K562 (cell line): ENCODE measurements around the gene SIGLEC6. TPM values are rescaled to one million over a fixed set of nuclear protein-coding genes. Genes with fewer than 3 reads are reported as not detected.

Experiments
- BRCA1 ChIP-seq, 2 experiments: fragments of 450-650 bp in 1 of 2; sonication (generic) in 1 of 2; formaldehyde crosslinking in 1 of 2; IDR thresholded peaks; 2 replicates each; pipeline versions ENCODE4 v1.5.0 to v1.6.1; 2017 to 2020; ENCODE audit warnings: mild to moderate bottlenecking in 1 of 2, missing genetic modification reagents in 1 of 2
- GTF2E2 ChIP-seq: fragments of 200-800 bp; sonication (Bioruptor generic); IDR thresholded peaks from 2 replicates; pipeline ENCODE4 v1.6.1; 2016; ENCODE audit warnings: missing genetic modification characterization, missing compliant biosample characterization
- ILF3 ChIP-seq: fragments of 450-650 bp; IDR thresholded peaks from 2 replicates; pipeline ENCODE4 v1.6.1; 2018; ENCODE audit warnings: antibody characterized with exemption, mild to moderate bottlenecking, moderate library complexity, borderline replicate concordance
- KAT2B ChIP-seq: IDR thresholded peaks from one replicate; pipeline ENCODE4 v1.6.1; 2012; ENCODE audit warnings: low read depth, mild to moderate bottlenecking, control low read depth, inconsistent platforms, low read length, moderate library complexity
- PCBP2 ChIP-seq: fragments of 200-400 bp; formaldehyde crosslinking; IDR thresholded peaks from 2 replicates; pipeline ENCODE4 v1.6.1; 2018; ENCODE audit warnings: low read length, low read depth, mild to moderate bottlenecking, moderate library complexity; ENCODE audit not compliant: poor library complexity, severe bottlenecking
- SLC30A9 ChIP-seq: fragments of 250-450 bp; sonication (Bioruptor Pico); IDR thresholded peaks from 2 replicates; pipeline ENCODE4 v1.8.0; 2022; ENCODE audit warnings: mild to moderate bottlenecking, moderate library complexity
- SMARCE1 ChIP-seq: fragments of 450-650 bp; IDR thresholded peaks from 2 replicates; pipeline ENCODE4 v1.7.1; 2016; ENCODE audit warnings: mild to moderate bottlenecking
- THRAP3 ChIP-seq: fragments of 450-650 bp; IDR thresholded peaks from 2 replicates; pipeline ENCODE4 v1.6.1; 2016; ENCODE audit warnings: mild to moderate bottlenecking, inconsistent platforms, borderline replicate concordance
- YY1 ChIP-seq, 3 experiments: IDR thresholded peaks; 2 replicates each; pipeline ENCODE4 v1.6.1; 2011; ENCODE audit warnings: low read length in 2 of 3, mild to moderate bottlenecking in 2 of 3, moderate library complexity in 2 of 3, borderline replicate concordance in 1 of 3, control low read depth in 1 of 3, low read depth in 1 of 3; ENCODE audit not compliant: insufficient read depth in 3 of 3, insufficient replicate concordance in 2 of 3, control insufficient read depth in 1 of 3, insufficient read length in 1 of 3; ENCODE audit errors: extremely low read depth in 1 of 3
- ZNF766 ChIP-seq: fragments of 200-800 bp; sonication (Bioruptor generic); conservative IDR thresholded peaks from 2 replicates; pipeline ENCODE4 v1.6.1; 2016; ENCODE audit warnings: missing genetic modification characterization, missing compliant biosample characterization
- polyA plus RNA-seq, 8 experiments: library from polyadenylated mRNA; depleted of rRNA in 4 of 8; stranded (reverse) in 5 of 8; unstranded in 3 of 8; fragments of >200 nt; fragmentation: Nextera tagmentation in 2 of 8; fragmentation: Illumina TruSeq in 1 of 8; extraction: Ambion mirVana in 2 of 8; extraction: Trizol in 1 of 8; gene quantifications; 2 replicates each; pipeline versions ENCODE4 v1.2.1 to v1.2.3, GENCODE V29; 2011 to 2014; ENCODE audit warnings: inconsistent platforms in 1 of 8, missing spikeins in 1 of 8
- total RNA-seq, 7 experiments: library from RNA; depleted of rRNA in 6 of 7; stranded (reverse); fragments of >200 nt in 6 of 7; fragmentation: Illumina TruSeq in 2 of 7; extraction: Trizol in 2 of 7; gene quantifications; 2 replicates each; pipeline versions ENCODE4 v1.2.1 to v1.2.3, GENCODE V29; 2011 to 2021; ENCODE audit warnings: low replicate concordance in 1 of 7
- TF ChIP-seq, protein P1 (sequence below): fragments of 450-650 bp; IDR thresholded peaks from 2 replicates; pipeline ENCODE4 v1.6.1; 2016; ENCODE audit warnings: mild to moderate bottlenecking
- TF ChIP-seq, protein P2 (sequence below): sonication (generic); formaldehyde crosslinking; IDR thresholded peaks from 2 replicates; pipeline ENCODE4 v1.8.1; 2023; ENCODE audit warnings: mild to moderate bottlenecking, missing genetic modification reagents
- TF ChIP-seq, protein P3 (sequence below): sonication (generic); formaldehyde crosslinking; IDR thresholded peaks from 2 replicates; pipeline ENCODE4 v1.8.0; 2022; ENCODE audit warnings: mild to moderate bottlenecking, missing genetic modification reagents
- TF ChIP-seq, protein P4 (sequence below): IDR thresholded peaks from 2 replicates; pipeline ENCODE4 v1.6.1; 2011; ENCODE audit not compliant: insufficient read length; ENCODE audit errors: extremely low read depth
- TF ChIP-seq, protein P5 (sequence below): fragments of 250-450 bp; sonication (Bioruptor Pico); IDR thresholded peaks from 2 replicates; pipeline ENCODE4 v1.5.0; 2021

SIGLEC6 gene
- total and polyA plus RNA-seq, 9 of the 15 experiments (the other 6 are each of a cell fraction or from before 2014, with no cell fraction given), result 0.03 to 17.5 (median 0.71) TPM

DNA sequence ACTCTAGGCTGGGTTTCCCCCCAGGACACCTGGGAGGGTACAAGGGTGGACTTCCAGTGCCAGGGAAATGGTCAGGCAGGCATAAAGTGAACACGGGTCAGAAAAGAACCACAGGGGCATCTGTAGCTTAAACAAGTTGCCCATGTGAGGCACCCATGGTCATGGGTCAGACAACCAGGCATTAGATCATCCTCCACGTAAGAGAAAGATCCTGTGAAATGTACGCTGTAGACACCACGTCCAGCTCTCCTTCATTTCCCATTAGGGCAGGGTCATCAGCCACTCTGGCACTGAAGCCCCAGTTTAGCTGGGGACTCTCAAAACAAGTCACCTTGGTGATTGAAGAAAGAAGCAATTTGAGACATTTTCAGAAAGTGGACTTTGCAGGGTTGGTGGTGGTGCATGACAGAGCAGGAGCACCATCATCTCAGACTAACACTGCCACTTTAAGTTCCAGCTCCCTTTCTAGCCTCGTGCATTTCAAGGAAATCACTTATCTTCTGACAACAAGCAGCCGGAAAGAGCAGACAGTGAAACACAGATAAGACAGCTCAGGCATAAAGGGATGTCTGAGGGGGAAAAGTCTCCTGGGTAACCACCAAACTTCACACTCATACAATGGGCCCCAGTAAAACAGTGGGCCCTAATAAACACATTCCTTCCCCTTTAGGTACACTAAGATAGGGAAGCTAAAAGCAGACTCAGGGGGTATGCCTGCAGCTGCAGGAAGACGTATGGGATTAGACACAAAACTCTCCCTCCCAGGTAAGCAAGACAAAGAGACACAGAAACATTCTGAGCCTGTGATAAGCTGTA is 16.1 kb upstream of the SIGLEC6 start (continued):
- TF ChIP-seq, protein P1, sequence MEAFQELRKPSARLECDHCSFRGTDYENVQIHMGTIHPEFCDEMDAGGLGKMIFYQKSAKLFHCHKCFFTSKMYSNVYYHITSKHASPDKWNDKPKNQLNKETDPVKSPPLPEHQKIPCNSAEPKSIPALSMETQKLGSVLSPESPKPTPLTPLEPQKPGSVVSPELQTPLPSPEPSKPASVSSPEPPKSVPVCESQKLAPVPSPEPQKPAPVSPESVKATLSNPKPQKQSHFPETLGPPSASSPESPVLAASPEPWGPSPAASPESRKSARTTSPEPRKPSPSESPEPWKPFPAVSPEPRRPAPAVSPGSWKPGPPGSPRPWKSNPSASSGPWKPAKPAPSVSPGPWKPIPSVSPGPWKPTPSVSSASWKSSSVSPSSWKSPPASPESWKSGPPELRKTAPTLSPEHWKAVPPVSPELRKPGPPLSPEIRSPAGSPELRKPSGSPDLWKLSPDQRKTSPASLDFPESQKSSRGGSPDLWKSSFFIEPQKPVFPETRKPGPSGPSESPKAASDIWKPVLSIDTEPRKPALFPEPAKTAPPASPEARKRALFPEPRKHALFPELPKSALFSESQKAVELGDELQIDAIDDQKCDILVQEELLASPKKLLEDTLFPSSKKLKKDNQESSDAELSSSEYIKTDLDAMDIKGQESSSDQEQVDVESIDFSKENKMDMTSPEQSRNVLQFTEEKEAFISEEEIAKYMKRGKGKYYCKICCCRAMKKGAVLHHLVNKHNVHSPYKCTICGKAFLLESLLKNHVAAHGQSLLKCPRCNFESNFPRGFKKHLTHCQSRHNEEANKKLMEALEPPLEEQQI, result peak; percentile 89
- TF ChIP-seq PCBP2 (no peak), ZNF766 (CRISPR knock-in tag) (peak; percentile 97), THRAP3 (no peak), KAT2B (no peak), SMARCE1 (peak; percentile 96), SLC30A9 (CRISPR knock-in tag) (no peak), YY1 (IDR thresholded peaks at IDR 0.05; ENCODE audit: borderline replicate concordance in 1 of 3, control insufficient read depth in 1 of 3, extremely low read depth in 1 of 3, insufficient read depth in 3 of 3, insufficient read length in 1 of 3, insufficient replicate concordance in 2 of 3, low read depth in 1 of 3, low read length in 2 of 3) (no peak), ILF3 (peak; percentile 88), BRCA1 (IDR thresholded peaks at IDR 0.05) (no peak), BRCA1 (CRISPR knock-in tag; IDR thresholded peaks at IDR 0.05) (no peak), GTF2E2 (tag) (no peak)
- TF ChIP-seq, protein P2, sequence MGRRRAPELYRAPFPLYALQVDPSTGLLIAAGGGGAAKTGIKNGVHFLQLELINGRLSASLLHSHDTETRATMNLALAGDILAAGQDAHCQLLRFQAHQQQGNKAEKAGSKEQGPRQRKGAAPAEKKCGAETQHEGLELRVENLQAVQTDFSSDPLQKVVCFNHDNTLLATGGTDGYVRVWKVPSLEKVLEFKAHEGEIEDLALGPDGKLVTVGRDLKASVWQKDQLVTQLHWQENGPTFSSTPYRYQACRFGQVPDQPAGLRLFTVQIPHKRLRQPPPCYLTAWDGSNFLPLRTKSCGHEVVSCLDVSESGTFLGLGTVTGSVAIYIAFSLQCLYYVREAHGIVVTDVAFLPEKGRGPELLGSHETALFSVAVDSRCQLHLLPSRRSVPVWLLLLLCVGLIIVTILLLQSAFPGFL, result no peak
- TF ChIP-seq, protein P3, sequence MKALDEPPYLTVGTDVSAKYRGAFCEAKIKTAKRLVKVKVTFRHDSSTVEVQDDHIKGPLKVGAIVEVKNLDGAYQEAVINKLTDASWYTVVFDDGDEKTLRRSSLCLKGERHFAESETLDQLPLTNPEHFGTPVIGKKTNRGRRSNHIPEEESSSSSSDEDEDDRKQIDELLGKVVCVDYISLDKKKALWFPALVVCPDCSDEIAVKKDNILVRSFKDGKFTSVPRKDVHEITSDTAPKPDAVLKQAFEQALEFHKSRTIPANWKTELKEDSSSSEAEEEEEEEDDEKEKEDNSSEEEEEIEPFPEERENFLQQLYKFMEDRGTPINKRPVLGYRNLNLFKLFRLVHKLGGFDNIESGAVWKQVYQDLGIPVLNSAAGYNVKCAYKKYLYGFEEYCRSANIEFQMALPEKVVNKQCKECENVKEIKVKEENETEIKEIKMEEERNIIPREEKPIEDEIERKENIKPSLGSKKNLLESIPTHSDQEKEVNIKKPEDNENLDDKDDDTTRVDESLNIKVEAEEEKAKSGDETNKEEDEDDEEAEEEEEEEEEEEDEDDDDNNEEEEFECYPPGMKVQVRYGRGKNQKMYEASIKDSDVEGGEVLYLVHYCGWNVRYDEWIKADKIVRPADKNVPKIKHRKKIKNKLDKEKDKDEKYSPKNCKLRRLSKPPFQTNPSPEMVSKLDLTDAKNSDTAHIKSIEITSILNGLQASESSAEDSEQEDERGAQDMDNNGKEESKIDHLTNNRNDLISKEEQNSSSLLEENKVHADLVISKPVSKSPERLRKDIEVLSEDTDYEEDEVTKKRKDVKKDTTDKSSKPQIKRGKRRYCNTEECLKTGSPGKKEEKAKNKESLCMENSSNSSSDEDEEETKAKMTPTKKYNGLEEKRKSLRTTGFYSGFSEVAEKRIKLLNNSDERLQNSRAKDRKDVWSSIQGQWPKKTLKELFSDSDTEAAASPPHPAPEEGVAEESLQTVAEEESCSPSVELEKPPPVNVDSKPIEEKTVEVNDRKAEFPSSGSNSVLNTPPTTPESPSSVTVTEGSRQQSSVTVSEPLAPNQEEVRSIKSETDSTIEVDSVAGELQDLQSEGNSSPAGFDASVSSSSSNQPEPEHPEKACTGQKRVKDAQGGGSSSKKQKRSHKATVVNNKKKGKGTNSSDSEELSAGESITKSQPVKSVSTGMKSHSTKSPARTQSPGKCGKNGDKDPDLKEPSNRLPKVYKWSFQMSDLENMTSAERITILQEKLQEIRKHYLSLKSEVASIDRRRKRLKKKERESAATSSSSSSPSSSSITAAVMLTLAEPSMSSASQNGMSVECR, result peak; percentile 59
- TF ChIP-seq, protein P4, sequence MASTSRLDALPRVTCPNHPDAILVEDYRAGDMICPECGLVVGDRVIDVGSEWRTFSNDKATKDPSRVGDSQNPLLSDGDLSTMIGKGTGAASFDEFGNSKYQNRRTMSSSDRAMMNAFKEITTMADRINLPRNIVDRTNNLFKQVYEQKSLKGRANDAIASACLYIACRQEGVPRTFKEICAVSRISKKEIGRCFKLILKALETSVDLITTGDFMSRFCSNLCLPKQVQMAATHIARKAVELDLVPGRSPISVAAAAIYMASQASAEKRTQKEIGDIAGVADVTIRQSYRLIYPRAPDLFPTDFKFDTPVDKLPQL, result peak; percentile 16
- TF ChIP-seq, protein P5, sequence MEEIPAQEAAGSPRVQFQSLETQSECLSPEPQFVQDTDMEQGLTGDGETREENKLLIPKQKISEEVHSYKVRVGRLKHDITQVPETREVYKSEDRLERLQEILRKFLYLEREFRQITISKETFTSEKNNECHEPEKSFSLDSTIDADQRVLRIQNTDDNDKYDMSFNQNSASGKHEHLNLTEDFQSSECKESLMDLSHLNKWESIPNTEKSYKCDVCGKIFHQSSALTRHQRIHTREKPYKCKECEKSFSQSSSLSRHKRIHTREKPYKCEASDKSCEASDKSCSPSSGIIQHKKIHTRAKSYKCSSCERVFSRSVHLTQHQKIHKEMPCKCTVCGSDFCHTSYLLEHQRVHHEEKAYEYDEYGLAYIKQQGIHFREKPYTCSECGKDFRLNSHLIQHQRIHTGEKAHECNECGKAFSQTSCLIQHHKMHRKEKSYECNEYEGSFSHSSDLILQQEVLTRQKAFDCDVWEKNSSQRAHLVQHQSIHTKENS (CRISPR knock-in tag), result no peak
